H4 (cell line): ENCODE measurements around the gene ABCA3. TPM values are rescaled to one million over a fixed set of nuclear protein-coding genes. Genes with fewer than 3 reads are reported as not detected.

Experiments used
- DNase-seq: peaks from one replicate; pipeline ENCODE4 v3.0.0-alpha.2; 2015; ENCODE audit warnings: low spot score
- total RNA-seq: library from RNA; depleted of rRNA; stranded (reverse); fragments of >200 nt; shearing (Covaris generic); gene quantifications from 2 replicates; pipeline ENCODE4 v1.2.3, GENCODE V29; 2014; rRNA removed

The ABCA3 gene
- total RNA-seq, 1 experiment from 2014 or later, result 0.25 TPM

DNA sequence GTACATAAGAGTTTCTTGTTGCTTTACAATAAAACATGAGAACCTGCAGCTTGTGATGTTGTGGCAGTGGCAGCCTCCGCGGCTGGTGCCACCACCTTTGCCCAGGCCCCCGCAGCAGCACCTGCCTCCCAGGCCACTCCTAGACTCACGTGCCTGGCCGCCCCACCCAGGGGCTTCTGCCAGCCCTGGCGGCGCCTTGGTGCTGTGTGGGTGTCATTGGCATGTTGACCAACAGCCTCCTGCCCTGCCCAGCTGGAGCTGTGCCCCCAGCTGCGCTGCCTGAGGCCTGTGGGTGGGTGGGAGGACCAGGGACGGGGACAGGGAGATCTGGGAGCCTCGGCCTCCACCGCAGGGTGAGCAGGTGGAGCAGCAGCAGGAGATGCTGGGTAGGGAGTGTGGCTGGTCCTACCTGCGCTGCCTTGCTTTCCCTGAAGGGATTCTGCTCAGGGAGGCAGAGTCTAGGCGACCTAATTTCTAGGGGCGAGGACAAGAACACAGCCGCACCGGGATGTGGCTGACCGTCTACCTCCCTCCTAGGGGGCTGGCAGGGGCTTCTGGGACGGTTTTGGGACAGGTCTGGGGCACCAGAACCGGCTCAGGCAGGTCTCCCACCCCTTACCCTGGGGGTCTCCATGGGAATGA, 104.7 kb downstream of the ABCA3 start:
- no peak for DNase-seq

DNA sequence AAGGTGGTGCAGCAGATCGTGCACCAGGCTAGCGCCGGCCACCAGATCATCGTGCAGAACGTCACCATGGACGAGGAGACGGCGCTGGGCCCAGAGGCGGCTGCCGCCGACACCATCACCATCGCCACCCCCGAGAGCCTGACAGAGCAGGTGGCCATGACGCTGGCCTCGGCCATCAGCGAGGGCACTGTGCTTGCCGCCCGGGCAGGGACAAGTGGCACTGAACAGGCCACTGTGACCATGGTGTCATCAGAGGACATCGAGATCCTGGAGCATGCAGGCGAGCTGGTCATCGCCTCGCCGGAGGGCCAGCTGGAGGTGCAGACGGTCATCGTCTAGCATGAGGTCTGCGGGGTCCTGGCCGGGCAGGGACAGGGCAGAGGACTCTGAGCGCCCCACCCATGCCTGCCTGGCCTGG, 105.3 kb downstream of the ABCA3 start:
- no peak for DNase-seq

DNA sequence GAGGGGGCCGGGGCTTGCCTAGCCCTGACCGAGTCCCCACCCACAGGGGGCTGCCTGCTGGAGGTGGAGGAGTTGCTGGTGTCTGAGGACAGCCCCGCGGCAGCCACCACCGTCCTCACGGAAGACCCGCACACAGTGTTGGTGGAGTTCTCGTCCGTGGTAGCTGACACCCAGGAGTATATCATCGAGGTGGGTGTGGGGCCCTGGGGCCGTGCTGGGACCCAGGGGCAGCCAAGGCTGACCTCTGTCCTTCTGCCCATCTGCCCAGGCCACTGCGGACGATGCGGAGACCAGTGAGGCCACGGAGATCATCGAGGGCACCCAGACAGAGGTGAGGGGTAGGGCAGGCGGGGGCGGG, 105.7 kb downstream of the ABCA3 start:
- DNase-seq, result no peak

DNA sequence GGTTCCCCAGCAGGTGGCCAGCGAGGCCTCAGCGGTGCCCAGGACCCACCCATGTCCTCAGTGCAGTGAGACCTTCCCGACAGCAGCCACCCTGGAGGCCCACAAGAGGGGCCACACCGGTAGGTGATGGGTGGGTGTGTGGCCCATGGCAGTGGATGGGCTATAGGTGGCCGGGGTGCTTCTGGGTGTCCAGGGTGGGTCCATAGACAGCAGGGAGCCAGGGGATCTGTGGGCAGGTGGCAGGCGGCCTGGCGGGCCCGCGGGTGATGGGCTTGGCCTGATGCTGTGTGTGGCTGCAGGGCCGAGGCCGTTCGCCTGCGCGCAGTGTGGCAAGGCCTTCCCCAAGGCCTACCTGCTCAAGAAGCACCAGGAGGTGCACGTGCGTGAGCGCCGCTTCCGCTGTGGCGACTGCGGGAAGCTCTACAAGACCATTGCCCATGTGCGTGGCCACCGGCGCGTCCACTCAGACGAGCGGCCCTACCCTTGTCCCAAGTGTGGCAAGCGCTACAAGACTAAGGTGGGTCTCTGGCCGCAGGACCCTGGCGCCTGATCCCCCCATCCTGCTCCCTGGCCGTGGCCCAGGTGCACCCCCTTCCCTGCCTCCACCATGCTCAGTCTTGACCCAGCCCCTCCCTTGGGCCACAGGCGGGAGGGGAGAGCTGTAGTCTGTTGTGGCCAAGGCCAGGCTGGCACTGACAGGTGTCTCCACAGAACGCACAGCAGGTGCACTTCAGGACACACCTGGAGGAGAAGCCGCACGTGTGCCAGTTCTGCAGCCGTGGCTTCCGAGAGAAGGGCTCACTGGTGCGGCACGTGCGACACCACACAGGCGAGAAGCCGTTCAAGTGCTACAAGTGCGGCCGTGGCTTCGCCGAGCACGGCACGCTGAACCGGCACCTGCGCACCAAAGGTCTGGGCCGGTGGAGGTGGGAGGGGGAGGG, 106.4 kb downstream of the ABCA3 start:
- DNase-seq, result no peak

DNA sequence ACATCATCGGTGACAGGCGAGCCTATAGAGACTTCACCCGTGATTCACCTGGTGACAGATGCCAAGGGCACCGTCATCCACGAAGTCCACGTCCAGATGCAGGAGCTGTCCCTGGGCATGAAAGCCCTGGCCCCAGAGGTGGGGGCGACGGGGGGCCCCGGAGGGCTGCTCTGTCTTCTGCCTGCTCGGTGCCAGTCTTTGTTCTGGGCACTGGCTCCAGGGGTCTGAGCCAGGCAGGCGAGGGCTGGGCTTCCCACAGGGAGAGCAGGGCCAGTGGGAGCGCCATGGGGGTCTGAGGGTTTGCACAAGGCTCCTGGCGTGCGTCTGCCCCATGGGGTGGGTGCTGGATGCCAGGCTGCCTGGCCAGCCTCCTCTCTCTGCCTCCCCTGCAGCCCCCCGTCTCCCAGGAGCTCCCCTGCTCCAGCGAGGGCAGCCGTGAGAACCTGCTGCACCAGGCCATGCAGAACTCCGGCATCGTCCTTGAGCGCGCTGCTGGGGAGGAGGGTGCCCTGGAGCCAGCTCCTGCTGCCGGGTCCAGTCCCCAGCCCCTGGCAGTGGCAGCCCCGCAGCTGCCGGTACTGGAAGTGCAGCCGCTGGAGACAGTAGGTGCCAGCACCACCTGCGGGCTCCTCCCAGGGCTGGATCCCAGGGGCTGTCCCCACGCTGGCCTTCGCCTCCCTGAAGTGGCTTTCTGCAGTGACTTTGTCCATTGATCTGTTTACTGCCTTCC, 107.3 kb downstream of the ABCA3 start:
- no peak for DNase-seq

DNA sequence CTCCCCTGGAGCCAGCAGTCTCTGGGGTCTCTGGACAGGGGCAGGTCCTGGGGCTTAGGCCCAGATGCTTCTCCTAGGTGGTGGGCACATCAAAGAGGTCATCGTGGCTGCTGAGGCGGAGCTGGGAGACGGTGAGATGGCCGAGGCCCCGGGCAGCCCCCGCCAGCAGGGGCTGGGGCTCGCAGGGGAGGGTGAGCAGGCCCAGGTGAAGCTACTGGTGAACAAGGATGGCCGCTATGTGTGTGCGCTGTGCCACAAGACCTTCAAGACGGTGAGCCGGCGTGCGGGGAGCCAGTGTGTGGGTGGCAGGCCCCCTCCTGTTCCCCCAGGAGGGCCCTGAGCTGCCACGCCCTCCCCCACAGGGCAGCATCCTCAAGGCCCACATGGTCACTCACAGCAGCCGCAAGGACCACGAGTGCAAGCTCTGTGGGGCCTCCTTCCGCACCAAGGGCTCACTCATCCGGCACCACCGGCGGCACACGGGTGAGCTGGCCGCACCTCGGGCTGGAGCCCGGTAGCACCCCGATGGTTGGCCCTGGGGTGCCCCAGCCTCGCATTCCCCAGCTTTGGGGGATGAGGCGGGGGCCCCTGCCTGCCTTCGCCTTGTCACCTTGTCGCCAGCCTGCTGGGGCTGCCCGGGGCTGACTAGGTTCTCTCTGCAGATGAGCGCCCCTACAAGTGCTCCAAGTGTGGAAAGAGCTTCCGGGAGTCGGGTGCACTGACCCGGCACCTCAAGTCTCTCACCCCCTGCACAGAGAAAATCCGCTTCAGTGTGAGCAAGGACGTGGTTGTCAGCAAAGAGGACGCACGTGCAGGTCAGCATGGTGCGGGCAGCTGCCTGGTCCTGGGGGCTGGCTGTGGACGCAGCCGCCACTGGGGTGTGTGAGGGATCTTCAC, 108.2 kb downstream of the ABCA3 start:
- no peak for DNase-seq

DNA sequence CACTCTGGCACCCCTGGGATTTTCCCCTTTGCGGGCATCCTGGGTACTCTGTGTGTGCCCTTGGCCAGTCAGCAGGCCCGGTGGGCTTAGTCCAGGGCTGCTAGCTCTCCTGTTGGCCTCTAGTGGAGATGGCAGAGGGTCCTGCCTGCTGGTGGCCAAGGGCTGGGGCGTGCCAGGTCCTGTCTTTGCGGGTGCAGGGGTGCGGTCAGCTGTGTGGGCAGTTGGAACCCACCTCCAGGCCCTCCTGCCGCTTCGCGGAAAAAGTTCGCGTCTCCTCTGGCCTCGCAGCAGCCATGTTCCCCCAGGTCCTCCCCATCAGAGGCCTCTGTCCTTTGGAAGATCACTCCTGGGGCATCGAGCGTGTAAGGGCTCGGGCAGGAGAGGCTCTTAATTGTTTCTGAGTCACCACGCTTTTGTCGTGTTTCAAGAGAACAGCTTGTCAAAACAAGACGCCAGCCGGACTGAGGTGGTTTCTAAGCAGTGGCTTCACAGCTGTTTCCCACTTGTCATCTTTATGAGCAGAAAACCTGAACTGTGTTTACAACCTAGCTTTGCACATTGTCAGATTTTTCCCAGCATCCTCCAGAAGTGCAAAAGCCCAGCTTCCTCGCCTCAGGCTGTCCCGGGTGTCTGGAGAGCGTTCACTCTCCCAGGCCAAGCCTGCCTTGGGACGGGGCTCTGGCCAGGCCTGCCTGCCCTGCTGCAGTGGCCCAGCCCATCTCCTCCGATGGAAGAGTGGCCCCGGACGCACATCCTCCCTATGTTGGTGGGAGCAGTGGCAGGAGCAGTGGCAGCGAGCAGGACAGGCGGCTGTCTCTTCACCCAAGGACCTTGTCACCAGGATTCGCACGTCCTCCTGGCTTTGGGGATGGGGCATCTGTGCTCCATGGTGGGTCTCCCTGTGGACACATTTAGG, 109.3 kb downstream of the ABCA3 start:
- DNase-seq, result no peak

DNA sequence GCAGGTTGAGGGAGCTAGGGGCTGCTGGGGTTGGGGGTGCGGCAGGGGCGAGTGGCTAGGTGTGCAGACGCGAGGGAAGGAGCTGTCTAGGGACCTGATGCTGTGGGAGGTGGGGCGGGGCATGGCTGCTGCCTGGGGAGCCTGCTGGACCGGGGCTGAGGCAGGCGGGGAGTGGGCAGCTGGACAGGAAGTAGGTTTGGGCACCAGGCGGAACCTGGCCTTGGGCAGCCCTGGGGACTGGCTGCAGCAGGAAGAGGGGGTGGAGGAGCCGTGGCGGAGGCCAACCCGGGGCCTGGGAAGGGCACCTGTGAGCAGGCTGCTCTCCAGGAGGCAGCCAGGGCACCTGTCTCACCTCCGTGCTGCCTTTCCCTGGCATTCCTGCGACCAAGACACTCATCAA, 110.2 kb downstream of the ABCA3 start:
- no peak for DNase-seq

DNA sequence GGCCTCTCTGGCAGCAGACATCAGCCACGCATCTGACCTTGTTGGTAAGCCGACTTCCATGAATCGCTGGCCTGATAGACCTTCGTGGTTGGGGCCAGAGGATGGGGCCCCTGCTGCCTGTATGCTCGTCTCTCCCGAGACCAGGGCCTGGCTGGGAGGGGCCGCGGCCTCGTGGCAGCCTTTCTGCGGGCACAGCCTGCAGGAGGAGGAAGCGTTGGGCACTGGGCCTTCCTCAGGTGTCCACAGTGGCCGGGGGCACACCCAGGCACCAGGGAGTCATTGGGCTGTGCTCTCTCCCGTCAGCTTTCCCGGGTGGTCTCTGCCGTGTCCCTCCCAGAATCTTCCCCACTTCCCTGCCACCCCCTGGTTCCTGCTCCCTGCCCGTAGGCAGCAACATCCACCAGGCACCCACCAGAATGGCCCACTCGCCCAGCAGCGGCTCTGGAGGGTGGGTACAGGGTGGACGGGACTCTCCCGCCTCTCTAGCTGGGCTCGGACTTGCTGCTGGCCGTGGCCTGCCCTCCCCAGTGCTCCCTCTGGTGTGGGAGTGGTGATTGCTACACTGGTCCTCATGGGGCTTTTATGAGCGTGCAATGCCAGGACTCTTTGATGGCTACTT, 110.8 kb downstream of the ABCA3 start:
- no peak for DNase-seq

DNA sequence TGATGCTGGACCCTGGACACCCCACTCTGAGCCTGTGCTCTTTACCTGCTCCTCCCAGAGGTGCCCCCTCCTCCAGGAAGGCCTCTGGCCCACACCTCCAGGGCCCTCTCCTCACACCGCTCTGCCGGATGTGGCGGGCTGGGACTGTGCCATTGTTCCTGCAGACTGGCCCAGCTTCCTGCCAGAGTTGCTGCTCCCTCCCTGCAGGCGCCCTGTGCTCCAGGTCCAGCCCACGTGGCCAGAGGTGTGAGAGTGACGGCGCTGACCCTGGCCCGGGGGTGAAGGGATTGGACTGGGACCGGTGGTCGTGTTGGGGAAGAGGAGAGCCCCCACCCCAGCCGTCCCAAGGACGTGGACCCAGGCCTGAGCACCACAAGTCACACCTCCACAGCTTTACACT, 111.4 kb downstream of the ABCA3 start:
- DNase-seq, result no peak

DNA sequence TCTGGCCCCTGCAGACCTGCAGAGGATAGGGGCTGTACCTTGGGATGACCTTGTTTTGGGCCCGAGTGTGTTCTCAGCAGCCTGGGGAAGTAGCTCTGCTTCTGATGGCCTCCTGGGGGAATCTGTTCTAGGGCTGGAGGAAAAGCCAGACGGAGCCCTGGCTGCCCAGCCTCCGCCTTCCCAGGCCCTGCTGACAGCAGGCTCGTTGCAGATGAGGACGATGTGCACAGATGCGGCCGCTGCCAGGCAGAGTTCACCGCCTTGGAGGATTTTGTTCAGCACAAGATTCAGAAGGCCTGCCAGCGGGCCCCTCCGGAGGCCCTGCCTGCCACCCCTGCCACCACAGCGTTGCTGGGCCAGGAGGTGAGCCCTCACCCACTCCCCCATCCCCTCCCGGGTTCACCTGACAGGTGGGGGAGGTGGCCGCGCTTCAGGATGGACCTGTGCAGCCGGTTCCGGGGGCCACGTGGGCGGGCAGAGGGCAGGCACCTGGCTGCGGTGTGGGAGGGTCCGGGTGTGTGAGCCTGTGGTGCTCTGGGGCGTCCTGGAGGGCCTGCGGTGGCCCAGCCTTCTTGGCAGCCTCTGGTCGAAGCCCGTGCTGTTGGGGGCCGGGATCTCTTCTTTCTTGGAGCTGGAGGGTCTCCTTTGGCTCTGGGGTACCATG, 112.2 kb downstream of the ABCA3 start:
- DNase-seq, result no peak

DNA sequence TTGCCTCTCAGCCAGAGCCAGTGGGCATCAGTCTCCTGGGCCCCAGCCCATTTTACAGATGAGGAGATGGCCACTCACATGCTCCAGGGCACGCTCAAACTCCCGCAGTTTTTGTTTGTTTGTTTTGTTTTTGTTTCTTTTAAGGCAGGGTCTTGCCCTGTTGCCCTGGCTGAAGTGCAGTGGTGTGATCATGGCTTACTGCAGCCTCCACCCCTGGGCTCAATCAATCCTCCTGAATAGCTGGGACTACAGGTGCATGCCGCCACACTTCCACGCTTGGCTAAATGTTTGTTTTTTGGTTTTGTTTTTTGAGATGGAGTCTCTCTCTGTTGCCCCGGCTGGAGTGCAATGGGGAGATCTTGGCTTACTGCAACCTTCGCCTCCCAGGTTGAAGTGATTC, 113.6 kb downstream of the ABCA3 start:
- DNase-seq, result no peak

DNA sequence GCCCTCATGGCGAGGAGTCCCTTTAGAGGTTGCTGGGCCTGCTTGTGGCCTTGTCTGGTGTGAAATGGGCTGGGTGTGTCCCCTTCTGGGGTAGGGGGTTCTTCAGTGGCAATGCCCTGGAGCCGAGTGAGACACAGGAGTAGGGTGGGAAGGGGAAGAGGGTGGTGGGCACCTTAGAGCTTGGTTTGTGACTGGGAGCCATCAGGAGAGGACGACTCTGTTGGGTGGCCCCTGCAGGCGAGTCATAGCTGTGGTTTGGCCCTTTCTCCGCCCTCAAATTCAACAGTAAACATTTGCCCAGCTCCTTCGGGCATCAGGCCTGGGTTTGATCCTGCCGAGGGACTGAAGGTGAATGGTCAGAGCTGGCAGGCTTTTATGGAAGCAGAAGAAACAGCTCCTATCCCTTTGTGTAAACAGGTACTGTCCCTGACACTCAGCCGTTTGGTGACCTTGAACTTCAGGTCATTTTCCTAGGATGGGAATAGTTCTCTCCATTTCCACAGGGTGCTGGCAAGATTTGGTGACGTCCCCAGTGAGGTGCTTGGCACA, 114.2 kb downstream of the ABCA3 start:
- DNase-seq, result no peak

Other genes starting within 250 kb of the ABCA3 start
- gene PKD1, start 204.8 kb downstream of the ABCA3 start, total RNA-seq, result 10.9 and 14.1 TPM in 2 replicates
- 1.9 and 3.2 TPM in 2 replicates for gene RAB26, start 192.1 kb downstream of the ABCA3 start, total RNA-seq
- gene TRAF7, start 184.9 kb downstream of the ABCA3 start, total RNA-seq, result 58.2 and 71.0 TPM in 2 replicates
- gene CASKIN1, start 144.1 kb downstream of the ABCA3 start, total RNA-seq, result 0.02 TPM in 2 replicates
- 22.1 and 28.4 TPM in 2 replicates for gene MLST8, start 135.3 kb downstream of the ABCA3 start, total RNA-seq
- 0.06 and 1.0 TPM in 2 replicates for gene BRICD5, start 129.9 kb downstream of the ABCA3 start, total RNA-seq
- 20.0 and 24.5 TPM in 2 replicates for gene PGP, start 125.9 kb downstream of the ABCA3 start, total RNA-seq
- 8.0 and 9.5 TPM in 2 replicates for gene E4F1, start 117.1 kb downstream of the ABCA3 start, total RNA-seq
- 0.10 TPM in 1 of 2 replicates, not detected in the other for gene DNASE1L2, start 104.3 kb downstream of the ABCA3 start, total RNA-seq
- 37.6 and 48.8 TPM in 2 replicates for gene ECI1, start 89.1 kb downstream of the ABCA3 start, total RNA-seq
- 144 and 152 TPM in 2 replicates for gene RNPS1, start 72.6 kb downstream of the ABCA3 start, total RNA-seq
- gene CCNF, start 88.7 kb upstream of the ABCA3 start, total RNA-seq, result 26.1 and 35.8 TPM in 2 replicates
- gene TEDC2, start 119.4 kb upstream of the ABCA3 start, total RNA-seq, result 13.0 and 23.2 TPM in 2 replicates
- 0.14 TPM in 1 of 2 replicates, not detected in the other for gene NTN3, start 130.6 kb upstream of the ABCA3 start, total RNA-seq
- 5.6 and 5.9 TPM in 2 replicates for gene TBC1D24, start 134.4 kb upstream of the ABCA3 start, total RNA-seq
- gene ATP6V0C, start 173.2 kb upstream of the ABCA3 start, total RNA-seq, result 39.7 and 40.5 TPM in 2 replicates
- 15.8 and 24.6 TPM in 2 replicates for gene AMDHD2, start 179.6 kb upstream of the ABCA3 start, total RNA-seq
- gene CEMP1, start 190.7 kb upstream of the ABCA3 start, total RNA-seq, result 0.08 TPM in 1 of 2 replicates, not detected in the other
- gene PDPK1, start 197.3 kb upstream of the ABCA3 start, total RNA-seq, result 8.2 and 9.4 TPM in 2 replicates